Measurements from ENCODE around the gene SLAIN1.

DNA sequence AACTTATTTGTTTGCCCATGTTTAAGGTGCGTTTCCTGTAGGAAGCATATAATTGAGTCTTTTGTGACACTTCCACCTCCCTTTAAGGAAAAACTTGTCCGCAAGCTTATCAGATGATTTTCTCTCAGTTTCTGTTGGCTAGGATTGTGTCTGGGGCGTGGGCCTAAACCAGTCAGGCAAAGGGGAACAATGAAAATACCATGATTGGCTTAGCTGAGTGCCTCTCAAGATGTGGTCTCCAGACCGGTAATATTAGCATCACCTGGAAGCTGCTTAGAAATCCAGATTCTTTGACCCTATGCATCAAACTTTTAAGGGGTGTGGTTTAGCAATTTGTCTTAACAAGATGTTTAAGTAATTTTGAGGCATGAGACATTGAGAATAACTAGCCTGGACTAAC is 20.0 kb downstream of the SLAIN1 start:
- no peak for TF ChIP-seq ZNF202 (tag by site-specific recombination; IDR thresholded peaks at IDR 0.05; ENCODE audit: borderline replicate concordance)
- TF ChIP-seq ZFHX2 (tag by site-specific recombination; conservative IDR thresholded peaks at IDR 0.05) = no peak
- TF ChIP-seq, protein P1, sequence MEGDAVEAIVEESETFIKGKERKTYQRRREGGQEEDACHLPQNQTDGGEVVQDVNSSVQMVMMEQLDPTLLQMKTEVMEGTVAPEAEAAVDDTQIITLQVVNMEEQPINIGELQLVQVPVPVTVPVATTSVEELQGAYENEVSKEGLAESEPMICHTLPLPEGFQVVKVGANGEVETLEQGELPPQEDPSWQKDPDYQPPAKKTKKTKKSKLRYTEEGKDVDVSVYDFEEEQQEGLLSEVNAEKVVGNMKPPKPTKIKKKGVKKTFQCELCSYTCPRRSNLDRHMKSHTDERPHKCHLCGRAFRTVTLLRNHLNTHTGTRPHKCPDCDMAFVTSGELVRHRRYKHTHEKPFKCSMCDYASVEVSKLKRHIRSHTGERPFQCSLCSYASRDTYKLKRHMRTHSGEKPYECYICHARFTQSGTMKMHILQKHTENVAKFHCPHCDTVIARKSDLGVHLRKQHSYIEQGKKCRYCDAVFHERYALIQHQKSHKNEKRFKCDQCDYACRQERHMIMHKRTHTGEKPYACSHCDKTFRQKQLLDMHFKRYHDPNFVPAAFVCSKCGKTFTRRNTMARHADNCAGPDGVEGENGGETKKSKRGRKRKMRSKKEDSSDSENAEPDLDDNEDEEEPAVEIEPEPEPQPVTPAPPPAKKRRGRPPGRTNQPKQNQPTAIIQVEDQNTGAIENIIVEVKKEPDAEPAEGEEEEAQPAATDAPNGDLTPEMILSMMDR (tag by site-specific recombination; IDR thresholded peaks at IDR 0.05) = no peak
- no peak for TF ChIP-seq ATF2 (tag by site-specific recombination; IDR thresholded peaks at IDR 0.05; ENCODE audit: low read depth)
- no peak for TF ChIP-seq HOXA7 (CRISPR knock-in tag; IDR thresholded peaks at IDR 0.05; ENCODE audit: borderline replicate concordance)
- no peak for TF ChIP-seq ELK4 (IDR thresholded peaks at IDR 0.05; ENCODE audit: borderline replicate concordance, low read depth, low read length)
- TF ChIP-seq ZSCAN23 (tag by site-specific recombination; IDR thresholded peaks at IDR 0.05) = no peak
- no peak for TF ChIP-seq ZNF175 (tag by site-specific recombination; IDR thresholded peaks at IDR 0.05)
- no peak for TF ChIP-seq KLF7 (tag by site-specific recombination; IDR thresholded peaks at IDR 0.05; ENCODE audit: borderline replicate concordance)
- no peak for TF ChIP-seq ZNF561 (tag by site-specific recombination; IDR thresholded peaks at IDR 0.05; ENCODE audit: borderline replicate concordance)

Data from HEK293 (cell line).